Activated naive CD8-positive, alpha-beta T cell treated with anti-CD3 and anti-CD28 coated beads for 36 hours (primary cell): ENCODE measurements around the gene PRDM11. TPM values are rescaled to one million over a fixed set of nuclear protein-coding genes. Genes with fewer than 3 reads are reported as not detected.

ENCODE experiments used
- DNase-seq: peaks from one replicate; pipeline ENCODE4 v3.0.0; 2021
- H3K27ac Mint-ChIP-seq: one replicate; pipeline ENCODE4 v1.8.0; 2022; ENCODE audit warnings: mild to moderate bottlenecking, moderate library complexity, mixed read lengths
- H3K27me3 Mint-ChIP-seq: one replicate; pipeline ENCODE4 v1.8.0; 2022; ENCODE audit warnings: mild to moderate bottlenecking, mixed read lengths
- H3K36me3 Mint-ChIP-seq: one replicate; pipeline ENCODE4 v1.8.0; 2021; ENCODE audit warnings: mild to moderate bottlenecking, mixed read lengths
- H3K4me1 Mint-ChIP-seq: one replicate; pipeline ENCODE4 v1.8.0; 2021; ENCODE audit warnings: mixed read lengths
- H3K4me3 Mint-ChIP-seq: one replicate; pipeline ENCODE4 v1.8.0; 2022; ENCODE audit warnings: mild to moderate bottlenecking, moderate library complexity, mixed read lengths
- H3K9me3 Mint-ChIP-seq: one replicate; pipeline ENCODE4 v1.8.0; 2022; ENCODE audit warnings: mixed read lengths
- total RNA-seq, 2 experiments: library from RNA; stranded (reverse); gene quantifications; one replicate each; pipeline ENCODE4 v1.2.3, GENCODE V29; 2021

PRDM11 gene
- total RNA-seq, 2 experiments from 2014 or later, result 4.7 to 4.8 TPM

DNA sequence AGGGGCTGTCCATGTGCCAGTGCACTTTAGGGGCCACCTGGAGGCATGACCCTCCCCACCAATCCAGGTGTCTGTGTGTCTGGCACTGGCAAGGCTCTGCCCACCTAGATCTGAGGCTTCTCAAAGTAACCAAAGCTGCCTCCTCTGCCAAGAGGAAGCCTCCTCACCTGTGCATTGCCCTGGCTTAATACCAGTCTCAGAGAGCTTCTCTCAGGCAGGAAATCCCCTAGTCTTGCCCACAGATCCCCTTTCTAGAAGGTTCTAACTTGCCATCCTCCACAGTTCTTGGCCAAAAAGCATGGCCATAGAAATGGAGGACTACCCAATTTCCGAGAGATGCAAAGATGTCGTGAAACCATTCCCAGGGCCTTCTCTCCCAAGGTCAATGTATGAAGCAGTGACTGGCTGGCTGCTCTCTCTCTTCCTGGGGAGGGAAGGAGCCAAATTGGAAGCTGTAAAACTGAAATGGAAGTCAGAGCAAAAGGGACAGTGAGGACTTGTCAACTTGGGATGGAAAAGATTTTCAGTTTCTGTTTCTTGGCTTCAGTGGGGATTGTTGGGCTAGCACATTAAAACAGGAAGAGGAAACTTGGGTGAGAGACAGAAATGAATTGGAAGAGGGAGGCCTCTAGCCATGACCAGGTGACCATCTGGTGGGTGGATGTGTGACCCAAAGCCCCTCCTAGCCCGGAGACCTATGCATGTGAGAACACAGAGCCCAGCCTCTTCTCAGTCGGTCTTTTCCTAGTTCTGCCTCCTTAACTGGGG, 68.8 kb downstream of the PRDM11 start:
- DNase-seq, result no peak
- H3K36me3 Mint-ChIP-seq, result peaks cover 3% of the 10 kb centered on the region
- no peaks in the 10 kb centered on the region for H3K27me3 Mint-ChIP-seq
- H3K4me3 Mint-ChIP-seq, result no peak overlapping the region
- H3K27ac Mint-ChIP-seq, result peak overlapping the region; percentile 30
- H3K9me3 Mint-ChIP-seq, result no peaks in the 10 kb centered on the region
- peaks cover 4% of the 10 kb centered on the region for H3K4me1 Mint-ChIP-seq

DNA sequence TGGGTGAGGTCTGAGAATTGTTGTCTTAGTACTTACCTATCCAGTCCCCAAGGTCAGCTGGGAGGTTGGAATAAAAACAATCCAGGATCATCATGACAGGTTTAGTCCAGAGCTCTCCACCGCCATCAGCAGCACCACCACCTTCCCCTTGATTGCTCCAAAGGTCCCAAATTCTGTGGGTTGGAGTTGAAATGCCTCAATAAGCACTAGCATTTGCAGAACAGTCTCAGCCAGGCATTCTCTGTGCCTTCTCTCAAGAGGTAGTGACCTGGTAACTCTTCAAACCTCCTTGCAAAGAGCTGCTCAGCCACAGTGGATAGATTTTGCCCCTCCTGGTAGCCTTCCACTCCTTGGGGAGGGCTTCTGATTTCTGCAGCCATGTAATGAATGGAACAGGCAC, 69.6 kb downstream of the PRDM11 start:
- H3K27me3 Mint-ChIP-seq, result no peaks in the 10 kb centered on the region
- peaks cover 3% of the 10 kb centered on the region for H3K36me3 Mint-ChIP-seq
- no peak overlapping the region for H3K4me3 Mint-ChIP-seq
- H3K27ac Mint-ChIP-seq, result no peak overlapping the region
- no peaks in the 10 kb centered on the region for H3K9me3 Mint-ChIP-seq
- H3K4me1 Mint-ChIP-seq, result peaks cover 4% of the 10 kb centered on the region
- no peak for DNase-seq

DNA sequence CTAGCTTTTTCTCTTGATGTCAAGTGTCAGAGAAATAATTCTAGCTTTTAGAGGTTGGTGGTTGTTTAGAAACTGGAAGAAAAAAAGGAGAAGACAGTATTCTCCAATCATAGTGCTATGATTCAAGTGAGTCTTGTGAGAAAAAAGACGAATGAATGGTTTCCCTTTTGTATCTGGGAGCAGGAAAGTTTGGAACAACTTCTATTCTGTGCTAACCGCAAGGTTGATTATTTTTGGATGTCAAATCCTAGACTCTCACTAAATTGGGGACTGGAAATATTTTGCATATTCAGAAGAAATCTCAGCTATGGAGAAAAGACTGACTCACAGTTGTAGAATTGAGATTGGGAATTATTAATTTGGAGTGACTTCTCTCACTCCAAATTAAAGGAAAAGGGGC, 70.5 kb downstream of the PRDM11 start:
- Mint-ChIP-seq H3K4me1 (peaks cover 4% of the 10 kb centered on the region), H3K4me3 (no peak overlapping the region), H3K27me3 (no peaks in the 10 kb centered on the region), H3K9me3 (no peaks in the 10 kb centered on the region), H3K36me3 (peaks cover 2% of the 10 kb centered on the region), H3K27ac (no peak overlapping the region)
- no peak for DNase-seq

DNA sequence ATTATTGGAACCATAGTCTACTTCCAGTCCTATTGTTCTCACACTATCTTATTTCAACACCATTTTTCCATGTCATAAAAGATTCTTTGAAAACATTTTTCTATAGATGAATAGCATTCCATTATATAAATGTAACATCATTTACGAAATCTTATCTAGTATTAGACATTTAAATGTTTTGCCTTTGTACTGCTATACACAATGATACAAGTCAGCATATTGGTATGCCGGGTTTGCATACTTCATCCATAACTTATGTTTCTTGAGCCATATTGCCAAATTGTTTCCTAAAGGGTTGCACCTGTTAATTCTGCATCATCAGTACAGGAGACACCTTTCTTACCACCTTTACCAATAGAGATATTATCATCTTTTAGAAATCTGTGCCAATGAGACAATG, 71.6 kb downstream of the PRDM11 start:
- Mint-ChIP-seq H3K36me3 (no peaks in the 10 kb centered on the region), H3K4me1 (peaks cover 4% of the 10 kb centered on the region), H3K9me3 (no peaks in the 10 kb centered on the region), H3K27ac (no peak overlapping the region), H3K27me3 (no peaks in the 10 kb centered on the region), H3K4me3 (no peak overlapping the region)
- no peak for DNase-seq

DNA sequence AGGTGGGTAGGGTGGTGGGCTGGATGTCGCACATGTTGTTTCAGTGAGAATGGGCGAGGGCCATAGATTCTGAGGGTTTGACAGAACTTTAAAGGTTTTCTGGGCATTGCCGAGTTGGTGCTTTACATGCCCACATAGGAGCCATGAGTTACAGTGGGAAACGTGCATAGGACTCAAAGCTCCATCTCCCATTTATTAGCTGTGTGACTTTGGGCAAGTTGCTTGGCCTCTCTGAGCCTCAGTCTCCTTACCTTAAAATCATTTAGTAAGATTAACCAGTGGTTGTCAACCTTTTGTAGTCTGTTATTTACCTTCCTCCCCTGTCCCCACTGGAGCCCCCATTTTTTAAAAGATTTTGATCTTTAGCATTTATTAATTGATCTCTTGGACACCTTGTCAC, 72.3 kb downstream of the PRDM11 start:
- Mint-ChIP-seq H3K4me1 (peaks cover 4% of the 10 kb centered on the region), H3K27me3 (no peaks in the 10 kb centered on the region), H3K9me3 (no peaks in the 10 kb centered on the region), H3K36me3 (no peaks in the 10 kb centered on the region), H3K27ac (no peak overlapping the region), H3K4me3 (no peak overlapping the region)
- no peak for DNase-seq

DNA sequence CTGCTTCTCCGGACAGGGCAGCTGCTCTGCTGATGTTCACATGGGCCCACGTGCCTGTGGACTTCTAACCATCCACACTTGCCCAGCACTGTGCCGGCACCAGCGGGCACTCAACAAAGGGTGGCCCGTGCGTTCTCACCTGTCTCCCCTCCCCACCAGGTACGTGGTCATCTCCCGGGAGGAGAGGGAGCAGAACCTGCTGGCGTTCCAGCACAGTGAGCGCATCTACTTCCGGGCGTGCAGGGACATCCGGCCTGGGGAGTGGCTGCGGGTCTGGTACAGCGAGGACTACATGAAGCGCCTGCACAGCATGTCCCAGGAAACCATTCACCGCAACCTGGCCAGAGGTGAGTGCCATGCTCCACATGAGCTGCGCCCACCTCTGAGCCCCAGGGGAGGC, 73.0 kb downstream of the PRDM11 start:
- Mint-ChIP-seq H3K27me3 (no peaks in the 10 kb centered on the region), H3K9me3 (no peaks in the 10 kb centered on the region), H3K36me3 (no peaks in the 10 kb centered on the region), H3K4me1 (peaks cover 4% of the 10 kb centered on the region), H3K27ac (no peak overlapping the region), H3K4me3 (no peak overlapping the region)
- DNase-seq, result no peak

DNA sequence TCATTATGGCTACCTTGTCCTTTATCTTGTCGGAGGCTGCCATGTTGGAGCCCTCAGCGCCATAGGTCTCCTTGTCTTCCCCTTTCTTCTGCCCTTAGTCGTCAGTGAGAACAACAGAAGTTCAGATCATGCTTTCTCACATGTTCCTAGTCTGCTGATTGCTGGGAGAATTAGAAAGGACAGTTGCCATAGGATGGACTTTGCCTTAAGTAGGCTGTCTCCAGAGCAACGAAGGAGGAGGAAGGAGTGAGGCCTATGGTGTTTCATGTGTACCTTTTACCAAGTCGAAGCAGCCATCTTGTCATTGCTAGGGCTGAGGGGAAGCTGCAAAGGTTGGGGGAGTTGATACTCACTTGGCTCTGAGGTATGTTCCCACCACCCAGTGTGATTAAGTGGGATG, 77.1 kb downstream of the PRDM11 start:
- Mint-ChIP-seq H3K4me3 (no peak overlapping the region), H3K4me1 (no peaks in the 10 kb centered on the region), H3K27me3 (no peaks in the 10 kb centered on the region), H3K36me3 (peaks cover 6% of the 10 kb centered on the region), H3K9me3 (no peaks in the 10 kb centered on the region), H3K27ac (no peak overlapping the region)
- DNase-seq, result no peak

DNA sequence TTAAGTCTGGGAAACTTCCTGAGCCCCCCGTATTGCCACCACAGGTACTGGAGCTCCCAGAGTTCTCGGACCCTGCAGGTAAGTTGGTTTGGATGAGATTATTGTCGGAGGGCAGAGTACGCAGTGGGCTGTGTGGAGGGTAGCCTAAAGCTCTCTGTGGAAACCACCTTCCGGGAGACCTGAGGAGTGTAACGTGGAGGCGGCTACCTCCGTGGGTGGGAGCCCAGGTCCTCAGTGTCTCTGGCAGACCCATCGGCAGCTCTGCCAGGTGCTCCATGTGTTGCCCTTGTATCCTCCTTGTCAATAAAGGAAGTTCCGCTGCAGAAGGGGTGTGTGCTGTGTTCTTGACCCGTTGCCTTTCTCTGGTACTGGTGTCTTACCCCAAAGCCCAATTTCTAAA, 78.3 kb downstream of the PRDM11 start:
- peaks cover 6% of the 10 kb centered on the region for H3K36me3 Mint-ChIP-seq
- no peak overlapping the region for H3K27ac Mint-ChIP-seq
- no peak for DNase-seq
- H3K4me3 Mint-ChIP-seq, result no peak overlapping the region
- no peaks in the 10 kb centered on the region for H3K9me3 Mint-ChIP-seq
- no peaks in the 10 kb centered on the region for H3K4me1 Mint-ChIP-seq
- no peaks in the 10 kb centered on the region for H3K27me3 Mint-ChIP-seq

DNA sequence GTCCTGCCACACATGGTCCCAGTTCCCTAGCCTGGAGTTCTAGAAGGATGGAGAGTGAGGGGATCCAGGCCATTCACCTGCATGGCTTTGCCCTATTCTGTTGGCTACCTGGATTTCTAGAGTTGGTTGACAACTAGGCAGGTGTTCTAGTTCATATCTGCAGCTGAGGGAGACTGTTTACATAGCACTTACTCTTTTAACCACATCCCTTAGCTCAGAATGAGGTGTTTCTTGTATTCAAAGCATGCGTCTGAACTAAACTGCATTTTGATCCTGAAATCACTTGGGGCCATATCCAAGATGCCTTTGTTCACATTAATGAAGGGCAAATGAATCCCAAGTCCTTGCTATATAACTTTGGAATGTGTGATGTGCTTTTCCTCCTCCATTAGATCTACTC, 78.8 kb downstream of the PRDM11 start:
- no peaks in the 10 kb centered on the region for H3K9me3 Mint-ChIP-seq
- no peaks in the 10 kb centered on the region for H3K4me1 Mint-ChIP-seq
- H3K36me3 Mint-ChIP-seq, result peaks cover 6% of the 10 kb centered on the region
- H3K4me3 Mint-ChIP-seq, result no peak overlapping the region
- no peaks in the 10 kb centered on the region for H3K27me3 Mint-ChIP-seq
- DNase-seq, result no peak
- no peak overlapping the region for H3K27ac Mint-ChIP-seq

DNA sequence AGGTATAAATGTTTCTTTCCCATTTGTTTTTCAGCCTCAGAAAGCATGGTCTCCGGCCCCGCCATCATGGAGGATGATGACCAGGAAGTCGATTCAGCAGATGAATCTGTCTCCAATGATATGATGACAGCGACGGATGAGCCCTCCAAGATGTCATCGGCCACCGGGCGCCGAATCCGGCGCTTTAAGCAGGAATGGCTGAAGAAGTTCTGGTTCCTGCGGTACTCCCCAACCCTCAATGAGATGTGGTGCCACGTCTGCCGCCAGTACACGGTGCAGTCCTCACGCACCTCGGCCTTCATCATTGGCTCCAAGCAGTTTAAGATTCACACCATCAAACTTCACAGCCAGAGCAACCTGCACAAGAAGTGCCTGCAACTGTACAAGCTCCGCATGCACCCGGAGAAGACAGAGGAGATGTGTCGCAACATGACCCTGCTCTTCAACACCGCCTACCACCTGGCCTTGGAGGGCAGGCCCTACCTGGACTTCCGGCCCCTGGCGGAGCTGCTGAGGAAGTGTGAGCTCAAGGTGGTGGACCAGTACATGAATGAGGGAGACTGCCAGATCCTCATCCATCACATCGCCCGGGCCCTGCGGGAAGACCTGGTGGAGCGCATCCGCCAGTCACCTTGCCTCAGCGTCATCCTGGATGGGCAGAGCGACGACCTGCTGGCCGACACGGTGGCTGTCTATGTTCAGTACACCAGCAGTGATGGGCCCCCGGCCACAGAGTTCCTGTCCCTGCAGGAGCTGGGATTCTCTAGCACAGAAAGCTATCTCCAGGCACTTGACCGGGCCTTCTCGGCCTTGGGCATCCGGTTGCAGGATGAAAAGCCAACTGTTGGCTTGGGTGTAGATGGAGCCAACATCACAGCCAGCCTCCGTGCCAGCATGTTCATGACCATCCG, 79.8 kb downstream of the PRDM11 start:
- Mint-ChIP-seq H3K27me3 (no peaks in the 10 kb centered on the region), H3K4me3 (no peak overlapping the region), H3K27ac (no peak overlapping the region)

DNA sequence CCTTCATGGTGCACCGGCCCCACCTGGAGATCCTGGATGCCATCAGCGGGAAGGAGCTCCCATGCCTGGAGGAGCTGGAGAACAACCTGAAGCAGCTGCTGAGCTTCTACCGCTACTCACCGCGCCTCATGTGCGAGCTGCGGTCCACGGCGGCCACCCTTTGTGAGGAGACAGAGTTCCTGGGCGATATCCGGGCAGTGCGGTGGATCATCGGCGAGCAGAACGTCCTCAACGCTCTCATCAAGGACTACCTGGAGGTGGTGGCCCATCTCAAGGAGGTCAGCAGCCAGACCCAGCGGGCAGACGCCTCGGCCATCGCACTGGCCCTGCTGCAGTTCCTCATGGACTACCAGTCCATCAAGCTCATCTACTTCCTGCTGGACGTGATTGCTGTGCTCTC, 80.5 kb downstream of the PRDM11 start:
- no peaks in the 10 kb centered on the region for H3K9me3 Mint-ChIP-seq
- peaks cover 6% of the 10 kb centered on the region for H3K36me3 Mint-ChIP-seq
- DNase-seq, result no peak
- no peaks in the 10 kb centered on the region for H3K4me1 Mint-ChIP-seq
- no peaks in the 10 kb centered on the region for H3K27me3 Mint-ChIP-seq
- no peak overlapping the region for H3K27ac Mint-ChIP-seq
- no peak overlapping the region for H3K4me3 Mint-ChIP-seq

More for the DNA sequence above, 79.8 kb downstream of the PRDM11 start:
- Mint-ChIP-seq H3K9me3 (no peaks in the 10 kb centered on the region), H3K4me1 (no peaks in the 10 kb centered on the region), H3K36me3 (peaks cover 6% of the 10 kb centered on the region)
- no peak for DNase-seq

DNA sequence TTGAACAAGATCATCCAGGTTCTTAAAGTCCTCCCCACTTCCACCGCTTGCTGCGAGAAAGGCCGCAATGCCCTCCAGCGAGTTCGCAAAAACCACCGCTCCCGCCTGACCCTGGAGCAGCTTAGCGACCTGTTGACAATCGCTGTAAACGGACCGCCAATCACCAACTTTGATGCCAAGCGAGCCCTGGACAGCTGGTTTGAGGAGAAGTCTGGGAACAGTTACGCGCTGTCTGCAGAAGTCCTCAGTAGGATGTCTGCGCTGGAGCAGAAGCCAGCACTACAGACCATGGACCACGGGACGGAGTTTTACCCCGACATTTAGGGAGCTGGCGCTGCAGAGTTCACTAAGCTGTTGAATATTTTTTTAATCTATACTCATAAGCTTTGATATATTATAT, 81.4 kb downstream of the PRDM11 start:
- no peaks in the 10 kb centered on the region for H3K4me1 Mint-ChIP-seq
- H3K27ac Mint-ChIP-seq, result no peak overlapping the region

DNA sequence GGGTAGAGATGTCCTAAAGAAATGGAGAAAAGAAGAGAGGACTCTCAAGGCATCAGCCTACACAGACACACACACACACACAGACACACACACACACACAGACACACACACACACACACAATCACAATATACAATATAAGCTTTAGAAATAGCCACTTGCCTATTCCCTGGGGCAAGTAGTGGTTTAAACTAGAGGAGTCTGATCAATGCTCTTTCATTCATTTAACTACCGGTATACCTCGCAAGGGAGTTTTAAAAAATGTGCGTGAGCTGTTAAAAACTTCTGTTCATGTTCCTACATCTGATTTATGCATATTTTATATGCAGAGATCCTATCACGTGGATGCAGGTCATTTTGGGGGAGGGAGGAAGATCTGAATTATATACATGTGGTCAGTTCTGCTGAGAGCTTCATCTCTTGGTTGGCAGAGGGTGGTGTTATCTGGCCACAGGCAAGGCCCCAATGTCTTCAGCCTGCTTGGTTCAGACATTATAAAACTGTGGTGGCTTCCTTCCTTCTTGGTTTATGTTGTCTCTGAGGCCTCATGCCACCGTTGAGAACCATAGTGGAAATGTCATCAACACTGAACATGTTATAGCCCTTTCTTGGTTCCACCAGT, 83.1 kb downstream of the PRDM11 start:
- H3K36me3 Mint-ChIP-seq, result peaks cover 6% of the 10 kb centered on the region
- no peaks in the 10 kb centered on the region for H3K27me3 Mint-ChIP-seq
- peaks cover 3% of the 10 kb centered on the region for H3K4me1 Mint-ChIP-seq
- no peak for DNase-seq
- no peak overlapping the region for H3K4me3 Mint-ChIP-seq
- no peak overlapping the region for H3K27ac Mint-ChIP-seq
- no peaks in the 10 kb centered on the region for H3K9me3 Mint-ChIP-seq

More for the DNA sequence above, 81.4 kb downstream of the PRDM11 start:
- H3K4me3 Mint-ChIP-seq, result no peak overlapping the region
- no peak for DNase-seq
- H3K27me3 Mint-ChIP-seq, result no peaks in the 10 kb centered on the region
- peaks cover 6% of the 10 kb centered on the region for H3K36me3 Mint-ChIP-seq
- no peaks in the 10 kb centered on the region for H3K9me3 Mint-ChIP-seq

DNA sequence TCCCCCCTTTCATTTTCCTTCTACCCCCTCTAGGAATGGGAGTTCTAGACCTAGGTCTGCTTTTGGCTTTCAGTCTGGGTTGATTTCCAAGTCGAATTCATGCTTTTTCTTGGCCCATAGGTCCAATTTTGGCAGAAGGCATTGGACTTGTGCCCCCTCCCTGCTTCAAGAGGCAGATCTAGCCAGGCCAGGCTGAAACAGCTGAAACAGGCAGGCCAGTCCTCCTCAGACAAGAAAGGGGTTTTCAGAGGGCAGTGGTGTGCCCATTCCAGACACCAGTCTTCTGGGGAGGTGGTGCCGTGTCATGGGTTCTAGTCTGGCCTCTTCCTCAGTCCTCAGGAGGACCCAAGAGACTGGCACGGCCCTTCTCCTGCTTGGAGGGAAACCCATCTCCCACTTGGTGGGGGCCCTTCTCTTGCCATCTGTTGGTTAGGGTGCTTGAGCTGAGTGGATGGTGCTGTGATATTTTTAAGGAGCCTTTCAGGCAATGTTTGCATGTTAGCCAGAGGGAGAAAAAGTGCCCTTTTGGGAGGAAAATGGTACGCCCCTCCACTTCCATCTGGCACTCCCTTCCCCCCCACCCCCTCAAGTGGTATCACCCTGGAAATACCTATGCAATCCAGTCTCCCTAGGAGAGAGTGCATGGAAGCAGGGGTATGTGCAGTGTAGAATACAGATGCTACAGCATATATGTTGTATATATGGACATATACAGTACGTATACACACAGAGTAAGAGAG, 86.1 kb downstream of the PRDM11 start:
- DNase-seq, result no peak
- Mint-ChIP-seq H3K4me1 (peaks cover 3% of the 10 kb centered on the region), H3K4me3 (no peak overlapping the region), H3K36me3 (no peaks in the 10 kb centered on the region), H3K27ac (no peak overlapping the region), H3K27me3 (peaks cover 5% of the 10 kb centered on the region), H3K9me3 (no peaks in the 10 kb centered on the region)
